HepG2 (cell line): ENCODE results near the gene NCBP3. TPM values are rescaled to one million over a fixed set of nuclear protein-coding genes. Genes with fewer than 3 reads are reported as not detected.
A peak's percentile ranks its signal among the peaks of the same experiment; 100 is the strongest.

Experiments
- ATAC-seq: fragments of 200-7000 bp; cut with Tn5 transposase; 3 replicates; pipeline ENCODE4 v1.9.1; 2020; ENCODE audit warnings: mild to moderate bottlenecking, moderate library complexity
- BruUV-seq: library from RNA; stranded (reverse); fragments of 400-500 nt; replicated peaks from 2 replicates; lab custom pipeline; 2021; lab: Mats Ljungman, UMichigan
- CTCF ChIA-PET: fragments of 300-600 bp; formaldehyde crosslinking; extraction: SDS; loops from one replicate; lab custom pipeline; 2021; ENCODE audit warnings: low total read pairs, inconsistent platforms, low intra/inter-chr PET ratio; lab: Yijun Ruan, JAX
- POLR2A ChIA-PET: fragments of 350-600 bp; sonication (Branson Sonifier 250); formaldehyde crosslinking; loops from one replicate; lab custom pipeline; 2020; ENCODE audit warnings: antibody characterized with exemption, inconsistent platforms; lab: Yijun Ruan, JAX
- DNase-seq: peaks from one replicate; pipeline ENCODE4 v3.0.0-alpha.2; 2015; ENCODE audit warnings: low spot score
- FAIRE-seq: peaks from 3 replicates; lab custom pipeline; 2011; peaks lifted over from hg19 to GRCh38; lab: Jason Lieb, UNC
- H2AFZ ChIP-seq: one replicate; pipeline ENCODE4 v1.6.1; 2011; ENCODE audit warnings: low read length, inconsistent platforms
- H3K27ac ChIP-seq: fragments of 300-600 bp; 3 replicates; pipeline ENCODE4 v1.8.0; 2011; ENCODE audit warnings: mixed run types, mild to moderate bottlenecking, mixed read lengths, low read length, inconsistent platforms; ENCODE audit not compliant: insufficient read depth; ENCODE audit errors: extremely low read length
- H3K27me3 ChIP-seq, 2 experiments: fragments of 200-600 bp in 1 of 2; 2 replicates in 1 of 2; 3 replicates in 1 of 2; pipeline versions ENCODE4 v1.6.0 to v1.8.0; 2011; ENCODE audit warnings: low read length in 2 of 2, mild to moderate bottlenecking in 2 of 2, moderate library complexity in 2 of 2, inconsistent platforms in 1 of 2; ENCODE audit not compliant: insufficient read depth in 2 of 2, control insufficient read depth in 1 of 2
- H3K36me3 ChIP-seq, 2 experiments: fragments of 200-600 bp in 1 of 2; replicated peaks in 1 of 2; 2 replicates in 1 of 2; 3 replicates in 1 of 2; pipeline versions ENCODE4 v1.5.1 to v1.8.0; 2011; ENCODE audit warnings: low read length in 2 of 2, inconsistent platforms in 1 of 2; ENCODE audit not compliant: insufficient read depth in 2 of 2, control insufficient read depth in 1 of 2
- H3K4me1 ChIP-seq: 2 replicates; pipeline ENCODE4 v1.5.1; 2012; ENCODE audit warnings: low read length, inconsistent platforms; ENCODE audit not compliant: insufficient read depth
- H3K4me2 ChIP-seq: 2 replicates; pipeline ENCODE4 v1.6.0; 2011; ENCODE audit warnings: low read depth, low read length, inconsistent platforms
- H3K4me3 ChIP-seq, 3 experiments: fragments of 200-600 bp in 1 of 3; sonication (generic), shearing (Covaris generic) in 1 of 3; replicated peaks in 1 of 3; 2 replicates each; pipeline ENCODE4 v1.5.1; 2011 to 2016; ENCODE audit warnings: low read length in 3 of 3, inconsistent platforms in 2 of 3, low read depth in 2 of 3, mild to moderate bottlenecking in 2 of 3, control low read depth in 1 of 3, mixed read lengths in 1 of 3; ENCODE audit not compliant: insufficient read depth in 1 of 3
- H3K79me2 ChIP-seq: one replicate; pipeline ENCODE4 v1.6.1; 2011; ENCODE audit warnings: low read length, inconsistent platforms; ENCODE audit not compliant: insufficient read depth
- H3K9ac ChIP-seq: 2 replicates; pipeline ENCODE4 v1.6.0; 2011; ENCODE audit warnings: mild to moderate bottlenecking, low read depth, low read length, inconsistent platforms; ENCODE audit not compliant: insufficient read depth
- H3K9me3 ChIP-seq: 2 replicates; pipeline ENCODE4 v1.5.1; 2012; ENCODE audit warnings: mild to moderate bottlenecking, low read length
- H4K20me1 ChIP-seq: 2 replicates; pipeline ENCODE4 v1.6.0; 2011; ENCODE audit warnings: inconsistent platforms, mild to moderate bottlenecking, low read length, moderate library complexity; ENCODE audit not compliant: insufficient read depth
- ETV5 ChIP-seq: IDR thresholded peaks from 2 replicates; pipeline ENCODE4 v1.6.1; 2018; ENCODE audit warnings: missing biosample characterization, missing genetic modification reagents, inconsistent platforms, borderline replicate concordance
- KLF12 ChIP-seq: sonication (generic); formaldehyde crosslinking; IDR thresholded peaks from 2 replicates; pipeline ENCODE4 v1.4.0; 2020; ENCODE audit warnings: missing genetic modification reagents, borderline replicate concordance
- SP4 ChIP-seq: sonication (generic); formaldehyde crosslinking; IDR thresholded peaks from 2 replicates; pipeline ENCODE4 v1.8.1; 2023; ENCODE audit warnings: mild to moderate bottlenecking, missing genetic modification reagents
- SRSF4 ChIP-seq: fragments of 200-400 bp; formaldehyde crosslinking; IDR thresholded peaks from one replicate; pipeline ENCODE4 v1.6.1; 2018; ENCODE audit warnings: mild to moderate bottlenecking, low read depth, low read length, moderate library complexity; ENCODE audit not compliant: poor library complexity, severe bottlenecking
- ZFY ChIP-seq: sonication (generic); formaldehyde crosslinking; IDR thresholded peaks from 2 replicates; pipeline ENCODE4 v1.4.0; 2020; ENCODE audit warnings: missing genetic modification reagents
- ZNF749 ChIP-seq: sonication (generic); formaldehyde crosslinking; IDR thresholded peaks from 2 replicates; pipeline ENCODE4 v1.8.0; 2022; ENCODE audit warnings: mild to moderate bottlenecking, missing genetic modification reagents, moderate library complexity, borderline replicate concordance
- WGBS: methylation state at CpG from one replicate; pipeline ENCODE4 v1.1.6; 2017; ENCODE audit warnings: low lambda C conversion rate; 5-methylcytosine and 5-hydroxymethylcytosine counted together
- in situ Hi-C: cut with HindIII; loops from 2 replicates; pipeline ENCODE4 v1.10.0; 2017; ENCODE audit warnings: low pct_unique_long_range_greater_than_20kb; ENCODE audit not compliant: extremely low pct_ligation_motif_present
- intact Hi-C: fragments of 100-400 bp; cut with micrococcal nuclease; formaldehyde crosslinking; loops from one replicate; pipeline ENCODE4 v1.10.0; 2022; ENCODE audit not compliant: unreplicated experiment
- polyA plus RNA-seq, 8 experiments: library from polyadenylated mRNA; depleted of rRNA in 3 of 8; stranded (reverse) in 7 of 8; unstranded in 1 of 8; fragments of >200 nt; fragmentation: Illumina TruSeq in 4 of 8; extraction: Trizol in 4 of 8; gene quantifications; 2 replicates each; pipeline versions ENCODE4 v1.2.1 to v1.2.3, GENCODE V29; 2011 to 2016; ENCODE audit warnings: low read depth in 4 of 8, missing spikeins in 1 of 8, mixed read lengths in 1 of 8; ENCODE audit not compliant: insufficient read depth in 1 of 8
- total RNA-seq, 5 experiments: library from RNA; depleted of rRNA; stranded (reverse); fragments of >200 nt; fragmentation: Illumina TruSeq; extraction: Trizol; gene quantifications; 2 replicates each; pipeline ENCODE4 v1.2.3, GENCODE V29; 2016; ENCODE audit warnings: low read depth in 1 of 5
- TF ChIP-seq, protein P1 (sequence below): sonication (generic); formaldehyde crosslinking; IDR thresholded peaks from 2 replicates; pipeline ENCODE4 v1.5.1; 2020; ENCODE audit warnings: mild to moderate bottlenecking, missing genetic modification reagents, moderate library complexity
- TF ChIP-seq, protein P2 (sequence below): sonication (generic); formaldehyde crosslinking; IDR thresholded peaks from 2 replicates; pipeline ENCODE4 v1.9.0; 2022; ENCODE audit warnings: missing genetic modification reagents, mild to moderate bottlenecking, borderline replicate concordance
- TF ChIP-seq, protein P3 (sequence below): sonication (generic); formaldehyde crosslinking; IDR thresholded peaks from 2 replicates; pipeline ENCODE4 v1.8.0; 2022; ENCODE audit warnings: missing genetic modification reagents, mild to moderate bottlenecking, borderline replicate concordance
- TF ChIP-seq, protein P4 (sequence below): sonication (generic); formaldehyde crosslinking; IDR thresholded peaks from 2 replicates; pipeline ENCODE4 v1.5.0; 2020; ENCODE audit warnings: mild to moderate bottlenecking, missing genetic modification reagents

Gene NCBP3
- total and polyA plus RNA-seq, 2 of the 13 experiments (the other 11 are each of a cell fraction or from before 2014, with no cell fraction given), result 19.5 to 24.8 TPM

DNA sequence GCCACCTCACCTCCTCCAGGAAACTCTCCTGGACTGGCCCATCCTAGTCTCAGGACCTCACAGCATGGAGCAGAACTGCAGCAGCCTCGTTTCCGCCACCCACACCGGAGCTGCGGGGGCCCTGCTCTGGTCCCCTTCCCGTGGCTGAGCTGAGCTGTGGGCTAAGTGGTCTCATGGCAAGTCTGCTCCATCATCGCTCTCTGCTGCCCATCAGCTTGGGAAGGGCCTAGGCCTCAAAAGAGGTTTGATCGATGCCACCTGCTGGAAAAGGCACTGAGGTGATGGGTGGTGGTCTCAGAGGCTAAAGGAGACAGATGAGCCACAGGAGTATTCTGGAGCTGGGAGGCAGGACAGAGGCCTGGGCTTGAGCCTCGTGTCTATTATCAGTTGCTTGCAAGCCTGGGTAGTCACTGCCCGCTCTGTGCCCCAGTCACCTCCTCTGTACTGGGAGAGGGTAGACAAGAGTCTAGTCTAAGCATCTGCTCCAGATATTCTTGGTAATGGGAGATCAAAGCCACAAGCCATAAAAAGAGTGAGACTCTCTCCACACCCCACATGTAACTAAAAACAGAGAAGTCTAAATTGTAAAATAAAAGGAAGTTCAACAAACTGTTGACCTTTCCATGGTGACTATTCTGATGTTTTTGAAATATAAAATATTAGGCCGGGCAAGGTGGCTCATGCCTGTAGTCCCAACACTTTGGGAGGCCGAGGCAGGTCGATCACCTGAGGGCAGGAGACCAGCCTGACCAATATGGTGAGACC lies 46.7 kb downstream of the NCBP3 start:
- ChIA-PET CTCF (no interaction called here), POLR2A (no interaction called here)
- no peak for TF ChIP-seq KLF12 (CRISPR knock-in tag)
- TF ChIP-seq, protein P1, sequence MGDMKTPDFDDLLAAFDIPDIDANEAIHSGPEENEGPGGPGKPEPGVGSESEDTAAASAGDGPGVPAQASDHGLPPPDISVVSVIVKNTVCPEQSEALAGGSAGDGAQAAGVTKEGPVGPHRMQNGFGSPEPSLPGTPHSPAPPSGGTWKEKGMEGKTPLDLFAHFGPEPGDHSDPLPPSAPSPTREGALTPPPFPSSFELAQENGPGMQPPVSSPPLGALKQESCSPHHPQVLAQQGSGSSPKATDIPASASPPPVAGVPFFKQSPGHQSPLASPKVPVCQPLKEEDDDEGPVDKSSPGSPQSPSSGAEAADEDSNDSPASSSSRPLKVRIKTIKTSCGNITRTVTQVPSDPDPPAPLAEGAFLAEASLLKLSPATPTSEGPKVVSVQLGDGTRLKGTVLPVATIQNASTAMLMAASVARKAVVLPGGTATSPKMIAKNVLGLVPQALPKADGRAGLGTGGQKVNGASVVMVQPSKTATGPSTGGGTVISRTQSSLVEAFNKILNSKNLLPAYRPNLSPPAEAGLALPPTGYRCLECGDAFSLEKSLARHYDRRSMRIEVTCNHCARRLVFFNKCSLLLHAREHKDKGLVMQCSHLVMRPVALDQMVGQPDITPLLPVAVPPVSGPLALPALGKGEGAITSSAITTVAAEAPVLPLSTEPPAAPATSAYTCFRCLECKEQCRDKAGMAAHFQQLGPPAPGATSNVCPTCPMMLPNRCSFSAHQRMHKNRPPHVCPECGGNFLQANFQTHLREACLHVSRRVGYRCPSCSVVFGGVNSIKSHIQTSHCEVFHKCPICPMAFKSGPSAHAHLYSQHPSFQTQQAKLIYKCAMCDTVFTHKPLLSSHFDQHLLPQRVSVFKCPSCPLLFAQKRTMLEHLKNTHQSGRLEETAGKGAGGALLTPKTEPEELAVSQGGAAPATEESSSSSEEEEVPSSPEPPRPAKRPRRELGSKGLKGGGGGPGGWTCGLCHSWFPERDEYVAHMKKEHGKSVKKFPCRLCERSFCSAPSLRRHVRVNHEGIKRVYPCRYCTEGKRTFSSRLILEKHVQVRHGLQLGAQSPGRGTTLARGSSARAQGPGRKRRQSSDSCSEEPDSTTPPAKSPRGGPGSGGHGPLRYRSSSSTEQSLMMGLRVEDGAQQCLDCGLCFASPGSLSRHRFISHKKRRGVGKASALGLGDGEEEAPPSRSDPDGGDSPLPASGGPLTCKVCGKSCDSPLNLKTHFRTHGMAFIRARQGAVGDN (CRISPR knock-in tag), result peak; percentile 60
- TF ChIP-seq SRSF4, result no peak
- peak; percentile 20; the same call in 1 of the 2 replicates for TF ChIP-seq ZFY (CRISPR knock-in tag)
- TF ChIP-seq, protein P2, sequence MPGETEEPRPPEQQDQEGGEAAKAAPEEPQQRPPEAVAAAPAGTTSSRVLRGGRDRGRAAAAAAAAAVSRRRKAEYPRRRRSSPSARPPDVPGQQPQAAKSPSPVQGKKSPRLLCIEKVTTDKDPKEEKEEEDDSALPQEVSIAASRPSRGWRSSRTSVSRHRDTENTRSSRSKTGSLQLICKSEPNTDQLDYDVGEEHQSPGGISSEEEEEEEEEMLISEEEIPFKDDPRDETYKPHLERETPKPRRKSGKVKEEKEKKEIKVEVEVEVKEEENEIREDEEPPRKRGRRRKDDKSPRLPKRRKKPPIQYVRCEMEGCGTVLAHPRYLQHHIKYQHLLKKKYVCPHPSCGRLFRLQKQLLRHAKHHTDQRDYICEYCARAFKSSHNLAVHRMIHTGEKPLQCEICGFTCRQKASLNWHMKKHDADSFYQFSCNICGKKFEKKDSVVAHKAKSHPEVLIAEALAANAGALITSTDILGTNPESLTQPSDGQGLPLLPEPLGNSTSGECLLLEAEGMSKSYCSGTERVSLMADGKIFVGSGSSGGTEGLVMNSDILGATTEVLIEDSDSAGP (CRISPR knock-in tag), result 0 out of 2 replicates have a peak, but pooled peaks have one; percentile 8
- TF ChIP-seq, protein P3, sequence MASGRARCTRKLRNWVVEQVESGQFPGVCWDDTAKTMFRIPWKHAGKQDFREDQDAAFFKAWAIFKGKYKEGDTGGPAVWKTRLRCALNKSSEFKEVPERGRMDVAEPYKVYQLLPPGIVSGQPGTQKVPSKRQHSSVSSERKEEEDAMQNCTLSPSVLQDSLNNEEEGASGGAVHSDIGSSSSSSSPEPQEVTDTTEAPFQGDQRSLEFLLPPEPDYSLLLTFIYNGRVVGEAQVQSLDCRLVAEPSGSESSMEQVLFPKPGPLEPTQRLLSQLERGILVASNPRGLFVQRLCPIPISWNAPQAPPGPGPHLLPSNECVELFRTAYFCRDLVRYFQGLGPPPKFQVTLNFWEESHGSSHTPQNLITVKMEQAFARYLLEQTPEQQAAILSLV, result no peak
- TF ChIP-seq ETV5 (CRISPR knock-in tag), result no peak
- TF ChIP-seq SP4, result 0 out of 2 replicates have a peak, but pooled peaks have one; percentile 45
- TF ChIP-seq, protein P4, sequence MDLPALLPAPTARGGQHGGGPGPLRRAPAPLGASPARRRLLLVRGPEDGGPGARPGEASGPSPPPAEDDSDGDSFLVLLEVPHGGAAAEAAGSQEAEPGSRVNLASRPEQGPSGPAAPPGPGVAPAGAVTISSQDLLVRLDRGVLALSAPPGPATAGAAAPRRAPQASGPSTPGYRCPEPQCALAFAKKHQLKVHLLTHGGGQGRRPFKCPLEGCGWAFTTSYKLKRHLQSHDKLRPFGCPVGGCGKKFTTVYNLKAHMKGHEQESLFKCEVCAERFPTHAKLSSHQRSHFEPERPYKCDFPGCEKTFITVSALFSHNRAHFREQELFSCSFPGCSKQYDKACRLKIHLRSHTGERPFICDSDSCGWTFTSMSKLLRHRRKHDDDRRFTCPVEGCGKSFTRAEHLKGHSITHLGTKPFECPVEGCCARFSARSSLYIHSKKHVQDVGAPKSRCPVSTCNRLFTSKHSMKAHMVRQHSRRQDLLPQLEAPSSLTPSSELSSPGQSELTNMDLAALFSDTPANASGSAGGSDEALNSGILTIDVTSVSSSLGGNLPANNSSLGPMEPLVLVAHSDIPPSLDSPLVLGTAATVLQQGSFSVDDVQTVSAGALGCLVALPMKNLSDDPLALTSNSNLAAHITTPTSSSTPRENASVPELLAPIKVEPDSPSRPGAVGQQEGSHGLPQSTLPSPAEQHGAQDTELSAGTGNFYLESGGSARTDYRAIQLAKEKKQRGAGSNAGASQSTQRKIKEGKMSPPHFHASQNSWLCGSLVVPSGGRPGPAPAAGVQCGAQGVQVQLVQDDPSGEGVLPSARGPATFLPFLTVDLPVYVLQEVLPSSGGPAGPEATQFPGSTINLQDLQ, result 0 out of 2 replicates have a peak, but pooled peaks have one; percentile 30
- TF ChIP-seq ZNF749 (CRISPR knock-in tag), result no peak
- Histone ChIP-seq H3K36me3 (no peaks in the 10 kb centered on the region), H3K9me3 (no peaks in the 10 kb centered on the region), H3K9ac (no peak overlapping the region), H3K4me2 (no peak overlapping the region), H4K20me1 (no peaks in the 10 kb centered on the region), H3K79me2 (no peaks in the 10 kb centered on the region), H3K27ac (peak overlapping the region; percentile 24), H3K27me3 (no peaks in the 10 kb centered on the region), H2AFZ (no peak overlapping the region), H3K4me3 (no peak overlapping the region), H3K4me1 (peaks cover 93% of the 10 kb centered on the region)
- in situ Hi-C loops, result no loop called here
- no TSS peak for BruUV-seq
- intact Hi-C loops, result no loop called here
- FAIRE-seq, result no peak
- no peak for ATAC-seq
- DNase-seq, result no peak
- 90% methylated on average over 12 of the region's 12 CpGs for WGBS
